ENCODE data around the gene ZSWIM6. TPM values are rescaled to one million over a fixed set of nuclear protein-coding genes. Genes with fewer than 3 reads are reported as not detected.
A peak's percentile ranks its signal among the peaks of the same experiment; 100 is the strongest.

ZSWIM6 gene
- total RNA-seq, 1 experiment from 2014 or later, result 10.8 TPM

DNA sequence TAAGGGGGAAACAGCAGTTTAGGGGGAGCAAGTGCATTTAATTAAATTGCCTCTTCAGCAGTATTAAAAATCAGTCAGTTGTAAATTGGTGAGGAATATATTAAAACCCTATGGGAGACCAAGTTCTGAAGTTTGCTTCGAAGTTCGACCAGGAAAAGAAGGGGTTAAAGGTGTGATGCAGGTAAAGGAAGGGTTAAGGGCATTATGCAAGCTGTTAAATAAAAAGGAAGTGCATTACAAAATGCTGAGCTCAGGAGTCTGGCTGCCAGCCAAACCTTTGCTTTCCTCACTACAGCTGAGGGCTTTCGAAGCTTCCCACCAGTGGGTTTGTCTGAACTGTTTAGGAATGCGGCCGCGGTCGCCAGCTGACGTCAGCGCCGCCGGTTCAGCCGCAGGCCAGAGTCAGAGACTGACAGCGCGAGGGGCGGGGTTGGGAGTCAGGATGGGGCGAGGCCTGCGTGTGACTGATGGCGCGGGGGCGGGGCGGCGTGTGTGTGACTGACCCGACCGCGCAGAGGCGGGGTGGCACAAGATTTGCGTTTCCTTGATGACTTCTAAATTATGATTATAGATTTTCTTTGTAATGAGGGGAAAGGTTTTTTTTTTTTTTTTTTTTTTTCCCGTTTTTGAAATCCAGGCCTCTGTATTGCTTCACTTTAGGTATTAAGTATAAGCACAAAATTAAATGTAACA is 76.6 kb downstream of the ZSWIM6 start:
- Histone ChIP-seq H3K27me3 (ENCODE audit: control insufficient read depth, insufficient read depth, low read length) (no peaks in the 10 kb centered on the region), H3K4me3 (ENCODE audit: low read depth in 2 of 2, low read length in 2 of 2) (peak overlapping the region; percentile 43 to 55), H3K4me1 (ENCODE audit: control insufficient read depth, insufficient read depth, low read length) (peaks cover 19% of the 10 kb centered on the region; the same call in 1 of the 2 replicates), H3K27ac (ENCODE audit: low read length) (peak overlapping the region; percentile 86), H3K9me3 (ENCODE audit: control insufficient read depth, insufficient read depth, low read depth, low read length) (no peaks in the 10 kb centered on the region), H3K36me3 (ENCODE audit: control insufficient read depth, insufficient read depth, low read length) (no peaks in the 10 kb centered on the region)
- in situ Hi-C loops (cut with HindIII; ENCODE audit: low pct_unique_long_range_greater_than_20kb, low sequenced_read_pairs) (no loop called here), intact Hi-C loops (cut with micrococcal nuclease; ENCODE audit: unreplicated experiment) (no loop called here)
- BruUV-seq (replicated peaks), result no TSS peak
- POLR2A ChIA-PET, result interaction anchor here (0.6 kb wide), 1 partner anchor 138 kb away, joined by 3 read pairs; no protein-coding TSS in a partner anchor
- CTCF ChIA-PET, result no interaction called here
- TF ChIP-seq POLR2AphosphoS5 (IDR thresholded peaks at IDR 0.05; ENCODE audit: low read depth, low read length) (peak; percentile 81), TCF7L2 (IDR thresholded peaks at IDR 0.05; ENCODE audit: low read depth, low read length) (peak; percentile 55), SIN3A (IDR thresholded peaks at IDR 0.05; ENCODE audit: borderline replicate concordance, insufficient read depth, low read depth, low read length) (0 out of 2 replicates have a peak, but pooled peaks have one; percentile 44)
- TF ChIP-seq, protein P1, sequence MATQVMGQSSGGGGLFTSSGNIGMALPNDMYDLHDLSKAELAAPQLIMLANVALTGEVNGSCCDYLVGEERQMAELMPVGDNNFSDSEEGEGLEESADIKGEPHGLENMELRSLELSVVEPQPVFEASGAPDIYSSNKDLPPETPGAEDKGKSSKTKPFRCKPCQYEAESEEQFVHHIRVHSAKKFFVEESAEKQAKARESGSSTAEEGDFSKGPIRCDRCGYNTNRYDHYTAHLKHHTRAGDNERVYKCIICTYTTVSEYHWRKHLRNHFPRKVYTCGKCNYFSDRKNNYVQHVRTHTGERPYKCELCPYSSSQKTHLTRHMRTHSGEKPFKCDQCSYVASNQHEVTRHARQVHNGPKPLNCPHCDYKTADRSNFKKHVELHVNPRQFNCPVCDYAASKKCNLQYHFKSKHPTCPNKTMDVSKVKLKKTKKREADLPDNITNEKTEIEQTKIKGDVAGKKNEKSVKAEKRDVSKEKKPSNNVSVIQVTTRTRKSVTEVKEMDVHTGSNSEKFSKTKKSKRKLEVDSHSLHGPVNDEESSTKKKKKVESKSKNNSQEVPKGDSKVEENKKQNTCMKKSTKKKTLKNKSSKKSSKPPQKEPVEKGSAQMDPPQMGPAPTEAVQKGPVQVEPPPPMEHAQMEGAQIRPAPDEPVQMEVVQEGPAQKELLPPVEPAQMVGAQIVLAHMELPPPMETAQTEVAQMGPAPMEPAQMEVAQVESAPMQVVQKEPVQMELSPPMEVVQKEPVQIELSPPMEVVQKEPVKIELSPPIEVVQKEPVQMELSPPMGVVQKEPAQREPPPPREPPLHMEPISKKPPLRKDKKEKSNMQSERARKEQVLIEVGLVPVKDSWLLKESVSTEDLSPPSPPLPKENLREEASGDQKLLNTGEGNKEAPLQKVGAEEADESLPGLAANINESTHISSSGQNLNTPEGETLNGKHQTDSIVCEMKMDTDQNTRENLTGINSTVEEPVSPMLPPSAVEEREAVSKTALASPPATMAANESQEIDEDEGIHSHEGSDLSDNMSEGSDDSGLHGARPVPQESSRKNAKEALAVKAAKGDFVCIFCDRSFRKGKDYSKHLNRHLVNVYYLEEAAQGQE (IDR thresholded peaks at IDR 0.05; ENCODE audit: insufficient read depth in 1 of 2, low read depth in 2 of 2, low read length in 1 of 2), result no peak
- TF ChIP-seq, protein P2, sequence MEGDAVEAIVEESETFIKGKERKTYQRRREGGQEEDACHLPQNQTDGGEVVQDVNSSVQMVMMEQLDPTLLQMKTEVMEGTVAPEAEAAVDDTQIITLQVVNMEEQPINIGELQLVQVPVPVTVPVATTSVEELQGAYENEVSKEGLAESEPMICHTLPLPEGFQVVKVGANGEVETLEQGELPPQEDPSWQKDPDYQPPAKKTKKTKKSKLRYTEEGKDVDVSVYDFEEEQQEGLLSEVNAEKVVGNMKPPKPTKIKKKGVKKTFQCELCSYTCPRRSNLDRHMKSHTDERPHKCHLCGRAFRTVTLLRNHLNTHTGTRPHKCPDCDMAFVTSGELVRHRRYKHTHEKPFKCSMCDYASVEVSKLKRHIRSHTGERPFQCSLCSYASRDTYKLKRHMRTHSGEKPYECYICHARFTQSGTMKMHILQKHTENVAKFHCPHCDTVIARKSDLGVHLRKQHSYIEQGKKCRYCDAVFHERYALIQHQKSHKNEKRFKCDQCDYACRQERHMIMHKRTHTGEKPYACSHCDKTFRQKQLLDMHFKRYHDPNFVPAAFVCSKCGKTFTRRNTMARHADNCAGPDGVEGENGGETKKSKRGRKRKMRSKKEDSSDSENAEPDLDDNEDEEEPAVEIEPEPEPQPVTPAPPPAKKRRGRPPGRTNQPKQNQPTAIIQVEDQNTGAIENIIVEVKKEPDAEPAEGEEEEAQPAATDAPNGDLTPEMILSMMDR (IDR thresholded peaks at IDR 0.05), result no peak
- ATAC-seq (peak; percentile 100), DNase-seq (ENCODE audit: low read depth, low spot score) (peak; percentile 95)

DNA sequence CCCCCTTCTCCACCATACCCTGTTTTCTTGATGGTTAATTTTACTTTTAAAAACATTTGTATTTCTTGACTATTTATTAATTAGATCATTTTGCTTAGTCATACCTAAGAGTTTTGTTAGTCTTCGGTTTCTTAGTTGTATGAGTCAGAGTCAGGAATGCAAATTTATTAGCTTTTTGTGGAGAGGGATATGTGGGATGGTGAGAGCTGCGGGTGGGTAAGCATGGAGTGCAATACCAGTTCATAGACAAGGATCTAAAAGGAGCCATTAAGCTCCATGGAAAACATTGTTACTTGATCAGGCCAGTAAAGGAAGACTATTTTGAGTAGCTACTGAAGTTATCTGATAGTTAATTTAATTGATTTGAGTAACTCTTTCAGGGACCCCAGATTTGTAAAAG is 77.5 kb downstream of the ZSWIM6 start:
- DNase-seq (ENCODE audit: low read depth, low spot score) (no peak), ATAC-seq (peak; percentile 55; the same call in 1 of the 2 replicates)
- no peaks in the 10 kb centered on the region for H3K27me3 ChIP-seq (ENCODE audit: control insufficient read depth, insufficient read depth, low read length)
- intact Hi-C loops (cut with micrococcal nuclease; ENCODE audit: unreplicated experiment), result no loop called here
- BruUV-seq (replicated peaks), result no TSS peak
- in situ Hi-C loops (cut with HindIII; ENCODE audit: low pct_unique_long_range_greater_than_20kb, low sequenced_read_pairs), result no loop called here
- ChIA-PET CTCF (interaction anchor here (0.6 kb wide), 1 partner anchor 31 kb away, joined by 8 read pairs; no protein-coding TSS in a partner anchor), POLR2A (interaction anchor here (0.6 kb wide), 1 partner anchor 78 kb away, joined by 3 read pairs; no protein-coding TSS in a partner anchor)
- H3K27ac ChIP-seq (ENCODE audit: low read length), result peak overlapping the region; percentile 86
- H3K4me1 ChIP-seq (ENCODE audit: control insufficient read depth, insufficient read depth, low read length), result peaks cover 19% of the 10 kb centered on the region; the same call in 1 of the 2 replicates
- H3K4me3 ChIP-seq (ENCODE audit: low read depth in 2 of 2, low read length in 2 of 2), result peak overlapping the region; percentile 43 to 55; a peak in 2 of 4 replicates
- TF ChIP-seq, protein P2 (IDR thresholded peaks at IDR 0.05), result no peak
- TF ChIP-seq TCF7L2 (IDR thresholded peaks at IDR 0.05; ENCODE audit: low read depth, low read length) (no peak), SIN3A (IDR thresholded peaks at IDR 0.05; ENCODE audit: borderline replicate concordance, insufficient read depth, low read depth, low read length) (no peak), POLR2AphosphoS5 (IDR thresholded peaks at IDR 0.05; ENCODE audit: low read depth, low read length) (no peak)
- TF ChIP-seq, protein P1 (IDR thresholded peaks at IDR 0.05; ENCODE audit: insufficient read depth in 1 of 2, low read depth in 2 of 2, low read length in 1 of 2), result no peak
- no peaks in the 10 kb centered on the region for H3K36me3 ChIP-seq (ENCODE audit: control insufficient read depth, insufficient read depth, low read length)
- no peaks in the 10 kb centered on the region for H3K9me3 ChIP-seq (ENCODE audit: control insufficient read depth, insufficient read depth, low read depth, low read length)
